Endodermal cell (in vitro differentiated cells): Measurements from ENCODE around the gene FKRP. TPM values are rescaled to one million over a fixed set of nuclear protein-coding genes. Genes with fewer than 3 reads are reported as not detected.

Source experiments
- DNase-seq: peaks from one replicate; pipeline ENCODE4 v3.0.0-alpha.2; 2017
- H3K27ac ChIP-seq: 2 replicates; pipeline ENCODE4 v1.5.1; 2013; ENCODE audit warnings: mild to moderate bottlenecking, low read depth, low read length, moderate library complexity
- H3K27me3 ChIP-seq: 2 replicates; pipeline ENCODE4 v1.6.1; 2013; ENCODE audit warnings: mild to moderate bottlenecking, low read length, moderate library complexity; ENCODE audit not compliant: insufficient read depth, control insufficient read depth, poor library complexity, severe bottlenecking
- H3K36me3 ChIP-seq: 2 replicates; pipeline ENCODE4 v1.7.0; 2013; ENCODE audit warnings: mild to moderate bottlenecking, low read length, moderate library complexity; ENCODE audit not compliant: control insufficient read depth, insufficient read depth
- H3K4me1 ChIP-seq: one replicate; pipeline ENCODE4 v1.7.0; 2013; ENCODE audit warnings: low read length; ENCODE audit not compliant: control insufficient read depth, insufficient read depth
- H3K4me3 ChIP-seq: 2 replicates; pipeline ENCODE4 v1.5.1; 2013; ENCODE audit warnings: mild to moderate bottlenecking, low read length, moderate library complexity
- H3K9ac ChIP-seq: 2 replicates; pipeline ENCODE4 v1.6.1; 2013; ENCODE audit warnings: mild to moderate bottlenecking, low read length, moderate library complexity; ENCODE audit not compliant: poor library complexity, severe bottlenecking; ENCODE audit errors: extremely low read depth
- H3K9me3 ChIP-seq: 2 replicates; pipeline ENCODE4 v1.6.1; 2013; ENCODE audit warnings: mild to moderate bottlenecking, low read length, moderate library complexity; ENCODE audit not compliant: control insufficient read depth
- H3K27ac Mint-ChIP-seq: 2 replicates; pipeline ENCODE4 v1.8.0; 2020; ENCODE audit warnings: mixed read lengths
- H3K27me3 Mint-ChIP-seq: 2 replicates; pipeline ENCODE4 v1.8.0; 2021; ENCODE audit warnings: mild to moderate bottlenecking, mixed read lengths; ENCODE audit not compliant: insufficient read depth
- H3K36me3 Mint-ChIP-seq: 2 replicates; pipeline ENCODE4 v1.8.0; 2020; ENCODE audit warnings: low read depth, mixed read lengths
- H3K4me1 Mint-ChIP-seq: 2 replicates; pipeline ENCODE4 v1.8.0; 2020; ENCODE audit warnings: mixed read lengths
- H3K4me3 Mint-ChIP-seq: 2 replicates; pipeline ENCODE4 v1.8.0; 2020; ENCODE audit warnings: mild to moderate bottlenecking, moderate library complexity, mixed read lengths
- H3K9me3 Mint-ChIP-seq: 2 replicates; pipeline ENCODE4 v1.8.0; 2020; ENCODE audit warnings: mild to moderate bottlenecking, mixed read lengths
- WGBS, 2 experiments: methylation state at CpG; one replicate each; pipeline versions ENCODE4 v1.1.5 to v1.1.7; 2013; ENCODE audit warnings: missing lambda C conversion rate in 2 of 2, mixed read lengths in 1 of 2; ENCODE audit not compliant: insufficient coverage in 1 of 2, insufficient read length in 1 of 2; 5-methylcytosine and 5-hydroxymethylcytosine counted together
- total RNA-seq, 2 donors: library from RNA; stranded (reverse); fragmentation: NEBNext Ultra II Directional in 1 of 2; extraction: Animal tissue kit (Norgen Biotek cat#: 25700) in 1 of 2; gene quantifications; 2 replicates in 1 of 2; 3 replicates in 1 of 2; pipeline ENCODE4 v1.2.1, GENCODE V29; 2021
- TF ChIP-seq, protein P1 (sequence below): fragments of 200-600 bp; sonication (generic); conservative IDR thresholded peaks from 2 replicates; pipeline ENCODE4 v1.5.0; 2021; ENCODE audit warnings: antibody characterized with exemption, mild to moderate bottlenecking

The FKRP gene
- total RNA-seq, 2 donors from 2014 or later = 19.8 to 33.7 TPM

DNA sequence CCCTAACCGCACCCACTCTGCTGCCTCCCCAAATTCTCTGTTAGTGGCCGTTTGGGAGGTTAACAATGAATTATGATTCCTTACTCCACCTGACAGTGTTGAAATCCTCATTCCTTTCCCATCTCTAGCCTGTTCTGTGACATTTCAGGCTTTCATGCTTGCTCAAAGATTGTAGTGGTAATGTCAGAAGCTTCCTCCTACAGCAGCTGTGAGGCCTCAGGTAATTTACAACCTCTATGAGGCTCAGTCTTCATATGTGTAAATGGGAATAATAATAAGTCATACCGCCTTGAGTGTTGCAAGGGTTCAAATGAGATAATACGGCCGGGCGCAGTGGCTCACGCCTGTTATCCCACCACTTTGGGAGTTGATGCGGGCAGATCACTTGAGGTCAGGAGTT lies 43.5 kb downstream of the FKRP start:
- WGBS, 2 experiments = 93 to 95% methylated on average over 6 to 8 of the region's 8 CpGs
- TF ChIP-seq, protein P1, sequence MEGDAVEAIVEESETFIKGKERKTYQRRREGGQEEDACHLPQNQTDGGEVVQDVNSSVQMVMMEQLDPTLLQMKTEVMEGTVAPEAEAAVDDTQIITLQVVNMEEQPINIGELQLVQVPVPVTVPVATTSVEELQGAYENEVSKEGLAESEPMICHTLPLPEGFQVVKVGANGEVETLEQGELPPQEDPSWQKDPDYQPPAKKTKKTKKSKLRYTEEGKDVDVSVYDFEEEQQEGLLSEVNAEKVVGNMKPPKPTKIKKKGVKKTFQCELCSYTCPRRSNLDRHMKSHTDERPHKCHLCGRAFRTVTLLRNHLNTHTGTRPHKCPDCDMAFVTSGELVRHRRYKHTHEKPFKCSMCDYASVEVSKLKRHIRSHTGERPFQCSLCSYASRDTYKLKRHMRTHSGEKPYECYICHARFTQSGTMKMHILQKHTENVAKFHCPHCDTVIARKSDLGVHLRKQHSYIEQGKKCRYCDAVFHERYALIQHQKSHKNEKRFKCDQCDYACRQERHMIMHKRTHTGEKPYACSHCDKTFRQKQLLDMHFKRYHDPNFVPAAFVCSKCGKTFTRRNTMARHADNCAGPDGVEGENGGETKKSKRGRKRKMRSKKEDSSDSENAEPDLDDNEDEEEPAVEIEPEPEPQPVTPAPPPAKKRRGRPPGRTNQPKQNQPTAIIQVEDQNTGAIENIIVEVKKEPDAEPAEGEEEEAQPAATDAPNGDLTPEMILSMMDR = no peak
- no peak overlapping the region for H3K9ac ChIP-seq
- Mint-ChIP-seq H3K27ac (no peak overlapping the region), H3K4me3 (no peak overlapping the region), H3K27me3 (peaks cover 49% of the 10 kb centered on the region), H3K9me3 (no peaks in the 10 kb centered on the region), H3K36me3 (peaks cover 9% of the 10 kb centered on the region), H3K4me1 (peaks cover 17% of the 10 kb centered on the region)
- no peaks in the 10 kb centered on the region for H3K36me3 ChIP-seq
- H3K27ac ChIP-seq = no peak overlapping the region
- no peak for DNase-seq
- peaks cover 18% of the 10 kb centered on the region for H3K27me3 ChIP-seq
- H3K4me3 ChIP-seq = no peak overlapping the region
- H3K4me1 ChIP-seq = peaks cover 2% of the 10 kb centered on the region
- H3K9me3 ChIP-seq = no peaks in the 10 kb centered on the region

GRCh38 chr19:46791944-46792343 lies 46.1 kb downstream of the FKRP start:
- no peaks in the 10 kb centered on the region for H3K4me1 ChIP-seq
- H3K27ac ChIP-seq = no peak overlapping the region
- TF ChIP-seq, protein P1 = no peak
- no peak overlapping the region for H3K9ac ChIP-seq
- Mint-ChIP-seq H3K27ac (no peak overlapping the region), H3K4me3 (no peak overlapping the region), H3K27me3 (peaks cover 46% of the 10 kb centered on the region), H3K36me3 (no peaks in the 10 kb centered on the region), H3K9me3 (no peaks in the 10 kb centered on the region), H3K4me1 (peaks cover 3% of the 10 kb centered on the region)
- H3K36me3 ChIP-seq = no peaks in the 10 kb centered on the region
- no peak overlapping the region for H3K4me3 ChIP-seq
- peaks cover 18% of the 10 kb centered on the region for H3K27me3 ChIP-seq
- no peak for DNase-seq
- 90 to 96% methylated on average over 5 of the region's 5 CpGs for WGBS, 2 experiments
- H3K9me3 ChIP-seq = no peaks in the 10 kb centered on the region

GRCh38 chr19:46797881-46798280 lies 52.0 kb downstream of the FKRP start:
- H3K27me3 Mint-ChIP-seq = peaks cover 22% of the 10 kb centered on the region
- Histone ChIP-seq H3K27ac (no peak overlapping the region), H3K4me3 (no peak overlapping the region), H3K36me3 (no peaks in the 10 kb centered on the region), H3K27me3 (no peaks in the 10 kb centered on the region), H3K9me3 (no peaks in the 10 kb centered on the region), H3K4me1 (no peaks in the 10 kb centered on the region), H3K9ac (no peak overlapping the region)
- TF ChIP-seq, protein P1 = no peak
- H3K27ac Mint-ChIP-seq = no peak overlapping the region
- no peaks in the 10 kb centered on the region for H3K9me3 Mint-ChIP-seq
- no peaks in the 10 kb centered on the region for H3K36me3 Mint-ChIP-seq
- no peak for DNase-seq
- no peaks in the 10 kb centered on the region for H3K4me1 Mint-ChIP-seq
- no peak overlapping the region for H3K4me3 Mint-ChIP-seq
- WGBS, 2 experiments = 90 to 95% methylated on average over 1 of the region's 1 CpG
